GM18498 (cell line): ENCODE measurements around the gene PRDM2.

Source experiments
- ATAC-seq: cut with Tn5 transposase; IDR thresholded peaks from one replicate; pipeline ENCODE4 v1.9.1; 2021; ENCODE audit warnings: mild to moderate bottlenecking, moderate library complexity; ENCODE audit not compliant: unreplicated experiment

Gene PRDM2

DNA sequence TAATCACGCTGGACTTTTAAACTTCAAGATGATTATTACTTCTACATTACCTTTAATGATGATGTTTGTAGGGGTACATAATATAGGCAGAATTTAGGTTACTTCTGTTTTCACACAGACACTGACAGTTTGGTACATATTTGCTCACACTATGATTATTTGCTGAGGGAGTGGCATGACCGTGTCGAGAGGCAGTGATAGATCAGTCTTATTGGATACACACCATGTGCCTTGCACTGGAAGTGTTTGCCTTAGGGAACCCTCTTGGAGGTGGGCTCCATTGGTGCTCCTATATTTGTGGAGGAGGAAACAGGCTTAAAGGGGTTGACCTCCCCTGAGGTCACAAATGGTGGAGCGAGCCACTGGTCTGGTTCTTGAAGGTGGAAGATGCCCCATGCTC lies 132.1 kb downstream of the PRDM2 start:
- ATAC-seq, result no peak

DNA sequence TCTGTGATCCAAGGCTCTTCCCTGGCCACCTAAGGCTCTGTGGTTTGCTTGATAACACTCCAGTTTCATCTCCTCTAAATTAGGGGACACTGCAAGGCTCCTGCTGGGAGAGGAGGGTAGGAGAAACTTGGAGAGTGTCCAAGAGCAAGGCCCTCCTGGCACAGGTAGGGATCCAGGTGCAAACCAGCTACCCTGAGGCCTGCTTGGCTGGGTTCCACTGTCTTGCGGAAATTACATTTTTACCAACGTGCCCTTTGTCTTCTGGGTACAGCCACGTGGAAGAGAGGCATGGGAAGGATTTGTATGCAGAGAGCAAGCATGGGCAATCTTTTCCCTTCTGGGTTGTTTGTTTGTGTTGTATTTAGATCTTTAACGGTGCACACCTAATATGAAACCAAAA lies 132.5 kb downstream of the PRDM2 start:
- ATAC-seq, result no peak

DNA sequence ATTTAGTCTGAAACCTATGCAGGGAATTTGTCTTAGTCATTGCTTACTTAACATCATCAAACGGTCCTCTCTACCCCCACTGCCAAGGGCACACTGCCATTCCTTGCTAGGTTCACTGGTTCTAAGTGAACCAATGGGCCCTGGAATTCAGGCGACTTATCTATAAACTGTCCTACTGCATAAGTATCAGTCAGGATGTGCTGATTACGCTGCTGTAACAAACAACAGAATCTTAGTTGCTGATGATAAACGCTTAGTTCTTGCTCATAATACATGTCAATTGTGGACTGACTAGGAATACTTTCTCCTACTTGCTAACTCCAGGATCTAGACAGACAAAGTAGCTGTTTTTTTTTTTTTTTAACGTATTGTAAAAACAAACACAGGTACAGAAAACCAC lies 136.1 kb downstream of the PRDM2 start:
- ATAC-seq, result no peak

DNA sequence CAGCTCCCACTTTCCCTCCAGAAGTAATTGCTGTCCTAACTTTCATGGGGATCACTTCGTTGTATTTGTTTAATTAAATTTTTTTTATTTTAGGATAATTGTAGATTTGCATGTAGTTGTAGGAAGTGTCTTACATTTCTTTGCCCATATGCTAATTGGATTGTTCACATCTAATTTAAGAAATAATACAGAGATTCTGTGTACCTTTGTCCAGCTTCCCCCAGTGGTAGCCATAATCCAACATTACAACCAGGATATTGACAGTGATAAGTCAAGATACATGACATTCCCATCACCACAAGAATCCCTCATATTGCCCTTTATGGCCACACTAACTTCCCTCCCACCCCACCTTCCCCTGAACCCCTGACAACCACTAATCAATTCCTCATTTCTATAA lies 136.6 kb downstream of the PRDM2 start:
- no peak for ATAC-seq

DNA sequence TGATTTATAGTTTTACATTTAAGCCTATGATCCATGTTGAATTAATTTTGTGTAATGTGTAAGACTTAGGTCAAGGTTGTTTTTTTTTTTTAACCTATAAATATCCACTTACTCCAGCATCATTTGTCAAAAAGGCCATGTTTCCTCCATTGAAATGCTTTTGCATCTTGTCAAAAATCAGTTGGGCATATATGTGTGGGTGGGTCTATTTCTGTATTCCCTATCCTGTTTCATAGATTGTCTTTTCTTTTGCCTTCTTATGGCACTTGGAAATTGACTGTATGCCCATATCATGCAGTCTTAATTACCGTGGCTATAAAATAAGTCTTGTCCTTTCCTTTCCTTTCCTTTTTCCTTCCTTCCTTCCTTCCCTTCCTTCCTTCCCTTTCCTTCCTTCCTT lies 138.2 kb downstream of the PRDM2 start:
- no peak for ATAC-seq

DNA sequence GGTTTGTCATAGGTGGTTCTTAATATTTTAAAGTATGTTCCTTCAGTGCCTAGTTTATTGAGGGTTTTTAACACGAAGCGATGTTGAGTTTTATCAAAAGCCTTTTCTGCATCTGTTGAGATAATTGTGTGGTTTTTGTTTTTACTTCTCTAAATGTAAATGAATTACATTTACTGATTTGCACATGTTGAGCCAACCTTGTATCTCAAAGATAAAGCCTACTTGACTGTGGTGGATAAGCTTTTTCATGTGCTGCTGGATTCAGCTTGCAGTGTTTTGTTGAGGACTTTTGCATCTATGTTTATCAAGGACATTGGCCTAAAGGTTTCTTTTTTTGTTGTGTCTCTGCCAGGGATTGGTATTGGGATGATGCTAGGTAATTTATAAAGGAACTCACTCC lies 142.5 kb downstream of the PRDM2 start:
- no peak for ATAC-seq

DNA sequence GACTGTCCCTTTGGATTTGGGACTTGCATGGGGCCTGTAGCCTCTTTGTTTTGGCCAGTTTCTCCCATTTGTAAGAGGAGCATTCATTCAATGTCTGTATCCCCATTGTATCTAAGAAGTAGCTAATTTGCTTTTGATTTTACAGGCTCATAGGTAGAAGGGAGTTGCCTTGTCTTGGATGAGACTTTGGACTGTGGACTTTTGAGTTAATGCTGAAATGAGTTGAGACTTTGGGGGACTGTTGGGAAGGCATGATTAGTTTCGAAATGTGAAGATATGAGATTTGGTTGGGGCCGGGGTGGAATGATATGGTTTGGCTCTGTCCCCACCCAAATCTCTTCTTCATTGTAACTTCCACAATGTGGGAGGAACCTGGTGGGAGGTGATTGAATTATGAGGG lies 151.7 kb downstream of the PRDM2 start:
- ATAC-seq, result no peak

DNA sequence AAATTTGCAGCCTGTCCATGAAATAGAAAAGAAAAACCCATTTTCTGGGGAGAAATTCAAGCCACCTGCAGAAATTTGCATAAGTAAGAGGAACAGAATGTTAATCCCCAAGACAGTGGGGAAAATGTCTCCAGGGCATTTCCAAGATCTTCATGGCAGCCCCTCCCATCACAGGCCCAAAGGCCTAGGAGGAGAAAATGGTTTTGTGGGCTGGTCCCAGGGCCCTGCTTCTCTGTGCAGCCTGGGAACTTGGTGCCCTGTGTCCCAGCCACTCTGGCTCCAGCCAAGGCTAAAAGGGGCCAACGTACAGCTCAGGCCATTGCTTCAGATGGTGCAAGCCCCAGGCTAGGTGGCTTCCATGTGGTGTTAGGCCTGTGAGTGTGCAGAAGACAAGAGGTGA lies 155.6 kb downstream of the PRDM2 start:
- no peak for ATAC-seq

DNA sequence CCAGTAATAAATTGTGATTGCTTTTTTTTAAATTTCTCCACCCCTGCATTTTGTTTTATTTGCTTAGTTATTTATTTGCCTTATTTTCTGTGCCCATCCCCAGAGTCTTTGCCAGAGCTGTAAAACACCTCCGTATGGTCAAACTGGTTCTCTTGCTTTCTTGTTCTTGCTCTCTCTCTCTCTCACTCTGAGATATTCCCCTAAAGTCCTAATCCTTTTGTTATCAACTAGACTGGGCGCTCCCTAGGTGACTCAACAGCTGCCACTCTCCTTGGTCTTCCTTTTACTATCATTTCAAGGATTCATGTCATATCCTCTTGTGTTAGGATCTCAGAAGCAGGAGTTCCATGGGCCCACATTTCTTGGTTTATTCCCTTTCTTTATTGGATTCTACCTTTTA lies 160.0 kb downstream of the PRDM2 start:
- no peak for ATAC-seq

DNA sequence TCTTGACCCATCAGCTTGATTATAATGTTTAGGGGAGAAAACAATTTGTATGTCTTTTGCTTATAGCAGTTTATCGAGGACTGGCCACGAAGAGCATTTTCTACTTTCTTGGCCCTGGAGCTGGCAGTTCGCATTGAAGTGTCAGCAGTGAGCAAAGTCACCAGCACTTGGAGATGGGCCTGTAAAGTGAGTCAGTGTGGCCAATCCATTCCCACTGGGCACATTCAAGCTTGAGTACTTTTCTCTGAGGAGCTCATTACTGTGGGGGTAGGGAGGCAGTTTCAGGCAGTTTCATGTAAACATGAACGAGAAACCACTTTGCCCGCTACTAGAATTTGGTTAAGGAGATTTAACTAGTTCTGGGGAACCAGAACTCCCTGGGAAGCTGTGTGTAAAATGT lies 164.8 kb downstream of the PRDM2 start:
- ATAC-seq, result no peak

DNA sequence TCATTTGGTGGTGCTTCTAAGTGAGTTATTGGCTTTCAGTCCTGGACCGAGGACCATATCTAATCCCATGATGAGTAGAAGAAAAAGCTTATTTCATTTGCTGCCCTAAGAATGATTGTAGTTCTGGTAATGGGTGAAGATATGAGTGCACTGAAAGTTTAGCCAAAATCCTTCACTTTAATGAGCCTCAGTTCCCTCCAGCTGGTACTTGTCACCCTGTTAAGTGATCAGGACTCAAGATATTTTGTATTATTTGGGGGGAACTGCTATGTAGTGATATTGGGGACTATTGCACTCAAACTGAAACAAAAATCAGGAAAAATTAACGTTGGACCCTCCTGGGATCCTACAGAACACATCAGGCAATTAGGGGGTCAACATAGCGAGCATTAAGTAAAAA lies 165.9 kb downstream of the PRDM2 start:
- ATAC-seq, result no peak

DNA sequence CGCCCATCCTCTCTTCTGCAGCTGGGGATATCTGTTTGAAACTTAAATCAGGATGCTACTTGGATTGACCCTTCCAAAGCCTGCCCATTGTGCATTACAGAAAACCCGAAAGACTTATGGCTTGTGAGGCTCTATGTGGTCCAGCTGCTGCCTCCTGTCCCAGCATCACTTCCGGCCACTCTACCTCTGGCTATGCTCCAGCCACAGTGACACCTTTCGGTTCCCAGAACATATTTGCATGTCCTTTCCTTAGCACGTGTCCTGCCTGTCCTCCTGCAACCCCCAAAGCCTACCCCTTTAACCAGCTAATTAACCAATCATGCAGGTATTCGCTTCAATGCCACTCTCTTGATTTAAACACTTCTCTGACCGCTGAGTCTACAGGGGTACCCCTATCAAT lies 167.6 kb downstream of the PRDM2 start:
- ATAC-seq, result no peak

DNA sequence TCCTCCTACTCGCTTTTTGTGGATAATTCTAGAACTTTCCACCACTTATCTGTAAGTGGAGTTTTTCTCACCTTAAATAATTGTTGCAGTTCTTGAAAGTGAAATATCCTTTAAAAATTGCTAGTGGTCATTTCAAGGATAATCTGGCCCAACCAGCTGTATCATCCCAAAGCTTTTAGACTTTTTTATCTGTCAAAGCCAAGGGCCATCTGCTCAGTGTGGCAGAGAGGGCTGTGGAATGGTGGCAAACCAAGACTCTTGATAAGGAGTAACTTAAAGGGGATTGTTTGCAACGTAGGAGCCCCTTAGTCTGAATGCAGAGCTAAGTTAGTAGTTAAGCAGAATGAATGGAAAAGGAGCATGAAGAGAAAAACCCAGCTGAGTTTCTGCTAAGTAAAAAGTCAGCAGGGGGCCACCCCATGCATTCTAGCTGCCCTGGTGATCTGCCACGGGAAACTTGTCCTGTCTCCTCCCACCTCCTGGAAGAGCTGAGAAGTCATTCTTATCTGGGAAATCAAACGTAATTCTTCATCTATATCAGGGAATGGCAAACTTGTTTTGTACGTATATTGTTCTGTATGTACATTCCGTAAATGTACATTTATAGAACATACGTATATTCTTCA lies 169.3 kb downstream of the PRDM2 start:
- no peak for ATAC-seq

DNA sequence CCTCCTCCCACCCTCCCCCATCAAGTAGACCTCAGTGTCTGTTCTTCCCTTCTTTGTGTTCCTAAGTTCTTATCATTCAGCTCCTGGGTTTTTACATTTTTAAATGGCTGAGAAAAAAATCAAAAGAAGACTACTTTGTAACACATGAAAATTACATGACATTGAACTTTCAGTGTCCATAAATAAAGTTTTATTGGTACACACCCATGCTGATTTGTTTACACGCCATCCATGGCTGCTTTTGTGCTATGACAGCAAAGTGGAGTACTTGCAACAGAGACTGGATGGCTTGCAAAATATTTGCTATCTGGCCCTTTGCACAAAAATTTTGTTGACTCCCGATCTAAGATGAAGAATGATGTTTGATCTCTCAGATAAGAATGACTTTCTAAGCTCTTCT lies 171.4 kb downstream of the PRDM2 start:
- no peak for ATAC-seq

DNA sequence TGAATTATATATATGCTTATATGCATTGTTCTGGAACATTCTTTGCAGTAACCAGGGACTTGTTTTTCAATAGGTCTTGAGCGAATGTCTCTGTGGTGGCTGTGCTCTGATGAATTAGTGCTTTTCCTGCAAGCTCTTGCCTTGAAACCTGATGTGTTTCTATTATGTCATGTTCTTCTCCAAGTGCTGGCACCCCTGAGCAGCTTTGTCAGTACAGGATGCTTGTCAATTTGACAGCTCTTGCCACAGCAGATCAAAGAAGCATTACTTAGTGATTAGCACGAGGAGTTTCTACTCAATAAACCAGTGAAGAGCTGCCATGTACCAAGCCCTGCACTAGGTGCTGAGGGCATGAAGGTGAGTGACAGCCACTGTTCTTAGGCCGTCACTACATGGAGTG lies 171.9 kb downstream of the PRDM2 start:
- no peak for ATAC-seq

DNA sequence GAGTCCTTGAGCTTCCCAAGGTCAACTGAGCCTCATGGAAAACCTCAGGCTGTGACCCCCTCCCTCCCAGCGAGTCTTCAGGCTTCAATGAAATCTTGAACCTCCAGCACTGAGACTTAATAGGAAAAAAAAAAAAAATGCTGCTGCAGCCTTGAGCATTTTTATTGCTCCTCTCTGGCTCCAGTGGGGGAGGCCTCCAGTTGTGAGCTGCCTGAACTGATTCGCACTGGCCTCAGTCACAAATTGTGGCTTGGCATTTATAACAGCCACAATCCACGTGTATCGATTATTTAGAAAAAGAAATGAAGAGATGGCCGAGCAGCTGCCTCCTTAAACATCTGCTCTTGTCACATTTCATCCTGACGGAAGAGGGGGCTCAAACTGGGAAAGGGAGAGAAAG lies 173.0 kb downstream of the PRDM2 start:
- no peak for ATAC-seq
